DND-41 (cell line): ENCODE results near the gene ZNF236.
"Not testable (repeated sequence)": the region's sequence is repeated elsewhere in the genome, so short reads cannot be mapped to it uniquely, and the experiment has no call there.

ENCODE experiments used
- ATAC-seq: fragments of 200-7000 bp; cut with Tn5 transposase; 3 replicates; pipeline ENCODE4 v1.9.1; 2021; ENCODE audit warnings: low read depth; ENCODE audit not compliant: insufficient read depth
- DNase-seq: peaks from one replicate; pipeline ENCODE4 v3.0.0-alpha.2; 2020
- H2AFZ ChIP-seq: 2 replicates; pipeline ENCODE4 v1.6.0; 2012; ENCODE audit warnings: low read depth, low read length
- H3K27ac ChIP-seq: 2 replicates; pipeline ENCODE4 v1.5.1; 2012; ENCODE audit warnings: low read length, inconsistent platforms
- H3K27me3 ChIP-seq: fragments of 200-600 bp; sonication (generic); 2 replicates; pipeline ENCODE4 v1.6.0; 2012; ENCODE audit warnings: low read length, mild to moderate bottlenecking, inconsistent platforms; ENCODE audit not compliant: insufficient read depth, poor library complexity
- H3K36me3 ChIP-seq: 2 replicates; pipeline ENCODE4 v1.5.1; 2012; ENCODE audit warnings: low read length, inconsistent platforms; ENCODE audit not compliant: insufficient read depth
- H3K4me1 ChIP-seq: 2 replicates; pipeline ENCODE4 v1.5.1; 2012; ENCODE audit warnings: mild to moderate bottlenecking, low read length; ENCODE audit not compliant: insufficient read depth
- H3K4me2 ChIP-seq: 2 replicates; pipeline ENCODE4 v1.6.0; 2012; ENCODE audit warnings: mild to moderate bottlenecking, moderate library complexity, low read length, inconsistent platforms; ENCODE audit not compliant: insufficient read depth
- H3K4me3 ChIP-seq, 2 experiments: fragments of 200-600 bp in 1 of 2; shearing (Covaris generic) in 1 of 2; 2 replicates each; pipeline ENCODE4 v1.5.1; 2012 to 2016; ENCODE audit warnings: inconsistent platforms in 2 of 2, low read length in 2 of 2, mild to moderate bottlenecking in 2 of 2, low read depth in 1 of 2, moderate library complexity in 1 of 2
- H3K79me2 ChIP-seq: 2 replicates; pipeline ENCODE4 v1.6.0; 2012; ENCODE audit warnings: low read length, inconsistent platforms; ENCODE audit not compliant: insufficient read depth
- H3K9ac ChIP-seq: 2 replicates; pipeline ENCODE4 v1.6.0; 2012; ENCODE audit warnings: low read depth, mild to moderate bottlenecking, inconsistent platforms, low read length, moderate library complexity
- H3K9me3 ChIP-seq: 2 replicates; pipeline ENCODE4 v1.5.1; 2012; ENCODE audit warnings: low read length, moderate library complexity, mild to moderate bottlenecking, inconsistent platforms; ENCODE audit not compliant: insufficient read depth, severe bottlenecking
- H4K20me1 ChIP-seq: 2 replicates; pipeline ENCODE4 v1.6.0; 2012; ENCODE audit warnings: low read length; ENCODE audit not compliant: insufficient read depth
- EZH2 ChIP-seq: IDR thresholded peaks from 3 replicates; pipeline ENCODE4 v1.6.1; 2012; ENCODE audit warnings: borderline replicate concordance, low read depth, mild to moderate bottlenecking, moderate library complexity, low read length, inconsistent platforms; ENCODE audit not compliant: severe bottlenecking
- TF ChIP-seq, protein P1 (sequence below): IDR thresholded peaks from 2 replicates; pipeline ENCODE4 v1.5.1; 2012; ENCODE audit warnings: borderline replicate concordance, low read length, moderate library complexity, mild to moderate bottlenecking; ENCODE audit not compliant: poor library complexity, severe bottlenecking; ENCODE audit errors: extremely low read depth

The ZNF236 gene

DNA sequence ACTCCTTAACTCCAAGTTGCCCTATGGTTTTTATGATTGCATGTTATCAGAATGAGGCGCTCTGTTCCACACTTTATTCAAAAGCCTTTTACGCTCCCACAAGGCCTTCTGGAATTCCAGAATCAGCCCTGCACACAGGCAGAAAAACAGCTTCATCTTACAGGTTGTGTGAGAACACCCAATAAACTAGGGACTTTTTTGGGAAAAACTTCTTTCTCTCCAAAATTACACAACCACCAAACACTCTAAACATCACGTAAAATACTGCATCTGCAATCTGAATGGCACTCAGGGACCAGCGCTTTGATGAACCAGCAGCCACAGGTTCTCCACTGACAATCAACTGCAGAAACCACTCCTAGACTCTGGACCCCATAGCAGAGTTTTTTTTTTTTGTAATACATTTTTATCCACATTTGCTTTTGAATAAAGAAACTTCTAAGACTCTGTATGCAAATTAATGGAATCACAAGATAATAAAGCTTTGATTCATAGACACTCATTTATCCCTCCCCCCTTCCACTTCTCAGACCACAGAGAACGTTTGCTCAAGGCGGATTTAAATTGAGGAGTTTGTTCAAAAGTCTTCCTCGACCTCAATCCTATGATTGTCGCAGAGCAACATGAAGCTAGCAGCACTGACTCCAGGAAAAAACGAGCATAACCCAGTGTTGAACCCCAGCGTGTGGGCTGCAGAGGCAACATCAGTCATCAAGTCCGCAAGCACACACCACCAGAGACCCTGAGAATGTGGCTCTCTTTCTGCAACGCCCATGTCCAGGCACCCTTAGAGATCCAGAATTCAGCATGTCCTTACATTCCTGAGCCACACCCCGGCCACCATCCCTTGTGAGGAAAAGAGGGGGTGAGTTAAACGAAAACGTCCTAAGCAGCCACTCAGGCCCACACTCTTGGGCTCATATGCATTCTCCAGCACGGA lies 193.7 kb downstream of the ZNF236 start:
- Histone ChIP-seq H3K36me3 (peaks cover 64% of the 10 kb centered on the region), H4K20me1 (peaks cover 3% of the 10 kb centered on the region; the same call in 1 of the 2 replicates), H3K27me3 (no peaks in the 10 kb centered on the region), H3K4me3 (no peak overlapping the region), H3K9ac (no peak overlapping the region), H3K27ac (no peak overlapping the region), H3K79me2 (peaks cover 8% of the 10 kb centered on the region; the same call in 1 of the 2 replicates), H3K4me1 (no peaks in the 10 kb centered on the region), H2AFZ (no peak overlapping the region), H3K9me3 (no peaks in the 10 kb centered on the region), H3K4me2 (no peak overlapping the region)
- TF ChIP-seq EZH2 = no peak
- TF ChIP-seq, protein P1, sequence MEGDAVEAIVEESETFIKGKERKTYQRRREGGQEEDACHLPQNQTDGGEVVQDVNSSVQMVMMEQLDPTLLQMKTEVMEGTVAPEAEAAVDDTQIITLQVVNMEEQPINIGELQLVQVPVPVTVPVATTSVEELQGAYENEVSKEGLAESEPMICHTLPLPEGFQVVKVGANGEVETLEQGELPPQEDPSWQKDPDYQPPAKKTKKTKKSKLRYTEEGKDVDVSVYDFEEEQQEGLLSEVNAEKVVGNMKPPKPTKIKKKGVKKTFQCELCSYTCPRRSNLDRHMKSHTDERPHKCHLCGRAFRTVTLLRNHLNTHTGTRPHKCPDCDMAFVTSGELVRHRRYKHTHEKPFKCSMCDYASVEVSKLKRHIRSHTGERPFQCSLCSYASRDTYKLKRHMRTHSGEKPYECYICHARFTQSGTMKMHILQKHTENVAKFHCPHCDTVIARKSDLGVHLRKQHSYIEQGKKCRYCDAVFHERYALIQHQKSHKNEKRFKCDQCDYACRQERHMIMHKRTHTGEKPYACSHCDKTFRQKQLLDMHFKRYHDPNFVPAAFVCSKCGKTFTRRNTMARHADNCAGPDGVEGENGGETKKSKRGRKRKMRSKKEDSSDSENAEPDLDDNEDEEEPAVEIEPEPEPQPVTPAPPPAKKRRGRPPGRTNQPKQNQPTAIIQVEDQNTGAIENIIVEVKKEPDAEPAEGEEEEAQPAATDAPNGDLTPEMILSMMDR = no peak
- no peak for DNase-seq
- ATAC-seq = no peak

DNA sequence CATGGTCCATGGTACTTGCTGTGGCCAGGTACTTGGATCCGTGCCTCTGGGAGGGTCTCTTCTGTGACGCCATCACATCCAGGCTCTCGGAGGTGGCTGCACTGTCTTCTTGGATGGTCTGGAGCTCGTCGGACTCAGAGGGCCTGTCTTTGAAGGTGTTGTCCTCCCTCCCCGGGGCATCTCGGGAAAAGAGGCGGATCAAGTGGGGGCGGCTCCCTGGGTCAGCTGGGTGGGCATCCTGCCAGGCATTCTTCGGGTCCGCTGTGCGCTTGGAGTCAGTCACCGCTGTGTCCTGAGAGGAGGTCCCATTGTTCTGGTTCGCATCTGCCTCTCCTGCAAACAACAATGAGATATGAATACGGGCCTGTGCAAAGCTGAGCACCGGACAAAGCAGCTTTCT lies 194.6 kb downstream of the ZNF236 start:
- Histone ChIP-seq H3K9me3 (no peaks in the 10 kb centered on the region), H3K36me3 (peaks cover 59% of the 10 kb centered on the region), H3K9ac (no peak overlapping the region), H3K27ac (no peak overlapping the region), H4K20me1 (peaks cover 3% of the 10 kb centered on the region; the same call in 1 of the 2 replicates), H2AFZ (no peak overlapping the region), H3K4me2 (no peak overlapping the region), H3K79me2 (peaks cover 7% of the 10 kb centered on the region; the same call in 1 of the 2 replicates), H3K27me3 (no peaks in the 10 kb centered on the region), H3K4me3 (no peak overlapping the region), H3K4me1 (no peaks in the 10 kb centered on the region)
- no peak for DNase-seq
- no peak for TF ChIP-seq EZH2
- TF ChIP-seq, protein P1 = no peak
- no peak for ATAC-seq

DNA sequence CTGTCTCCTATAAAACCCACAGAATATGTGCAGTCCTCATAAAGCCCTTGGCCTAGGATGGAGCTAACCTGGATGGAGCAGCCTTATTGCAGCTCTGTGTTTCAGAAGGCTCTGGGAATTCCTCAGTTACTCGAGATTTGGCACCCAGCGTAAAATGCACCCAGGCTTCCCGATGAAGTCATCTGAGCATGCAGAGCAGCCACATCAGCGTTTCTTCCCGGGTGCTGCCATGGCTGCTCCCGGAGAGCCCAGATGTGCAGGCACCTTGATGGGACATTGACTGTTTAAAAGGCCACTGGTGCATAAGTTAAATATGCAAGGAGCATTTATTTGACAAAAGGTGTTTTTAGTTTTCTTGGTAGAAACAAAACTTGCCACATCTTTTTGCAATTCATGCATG lies 195.0 kb downstream of the ZNF236 start:
- peaks cover 58% of the 10 kb centered on the region for H3K36me3 ChIP-seq
- H3K27me3 ChIP-seq = no peaks in the 10 kb centered on the region
- DNase-seq (no peak), ATAC-seq (no peak)
- peaks cover 3% of the 10 kb centered on the region; the same call in 1 of the 2 replicates for H4K20me1 ChIP-seq
- no peak for TF ChIP-seq EZH2
- TF ChIP-seq, protein P1 = no peak
- H3K4me2 ChIP-seq = no peak overlapping the region
- no peak overlapping the region for H3K4me3 ChIP-seq
- no peaks in the 10 kb centered on the region for H3K4me1 ChIP-seq
- no peak overlapping the region for H3K9ac ChIP-seq
- H3K79me2 ChIP-seq = peaks cover 7% of the 10 kb centered on the region; the same call in 1 of the 2 replicates
- H3K9me3 ChIP-seq = no peaks in the 10 kb centered on the region
- no peak overlapping the region for H2AFZ ChIP-seq
- H3K27ac ChIP-seq = no peak overlapping the region

DNA sequence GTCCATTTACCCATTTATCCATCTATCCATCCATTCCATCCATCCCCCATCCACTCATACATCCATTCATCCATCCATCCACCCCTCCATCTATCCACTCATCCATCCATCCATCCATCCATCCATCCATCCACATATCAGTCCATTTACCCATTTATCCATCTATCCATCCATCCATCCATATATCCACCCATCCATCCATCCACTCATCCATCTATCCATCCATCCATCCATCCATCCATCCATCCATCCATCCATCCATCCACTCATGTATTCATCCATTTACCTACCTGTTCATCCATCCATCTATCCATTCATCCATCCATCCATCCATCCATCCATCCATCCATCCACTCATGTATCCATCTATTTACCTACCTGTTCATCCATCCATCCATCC lies 196.3 kb downstream of the ZNF236 start:
- not testable (repeated sequence) for H3K9ac ChIP-seq, DNase-seq, H3K27ac ChIP-seq, ATAC-seq, H3K4me3 ChIP-seq, H3K4me2 ChIP-seq, H3K9me3 ChIP-seq, H3K4me1 ChIP-seq, H3K27me3 ChIP-seq, H4K20me1 ChIP-seq, H2AFZ ChIP-seq
- Histone ChIP-seq H3K36me3 (peaks cover 51% of the 10 kb centered on the region), H3K79me2 (peaks cover 11% of the 10 kb centered on the region; the same call in 1 of the 2 replicates)
